NT2/D1 (cell line): Measurements from ENCODE around the gene SH3BP4.

Experiments
- DNase-seq: peaks from one replicate; pipeline ENCODE4 v3.0.0-alpha.2; 2011; ENCODE audit warnings: low read depth, low spot score
- H3K27me3 ChIP-seq: 2 replicates; pipeline ENCODE4 v1.6.0; 2011; ENCODE audit warnings: mild to moderate bottlenecking; ENCODE audit not compliant: insufficient read length, insufficient read depth
- H3K36me3 ChIP-seq: 2 replicates; pipeline ENCODE4 v1.6.1; 2011; ENCODE audit warnings: mild to moderate bottlenecking, low read length, mixed read lengths; ENCODE audit not compliant: insufficient read depth, insufficient read length
- H3K4me1 ChIP-seq: 2 replicates; pipeline ENCODE4 v1.5.1; 2011; ENCODE audit not compliant: insufficient read depth, insufficient read length
- H3K4me3 ChIP-seq: 2 replicates; pipeline ENCODE4 v1.5.1; 2011; ENCODE audit warnings: low read depth; ENCODE audit not compliant: insufficient read length
- H3K9ac ChIP-seq: 2 replicates; pipeline ENCODE4 v1.6.0; 2011; ENCODE audit warnings: low read depth; ENCODE audit not compliant: insufficient read length
- H3K9me3 ChIP-seq: 2 replicates; pipeline ENCODE4 v1.5.1; 2011; ENCODE audit warnings: mild to moderate bottlenecking, low read length; ENCODE audit not compliant: insufficient read depth
- SUZ12 ChIP-seq: IDR thresholded peaks from 2 replicates; pipeline ENCODE4 v1.6.1; 2011; ENCODE audit not compliant: insufficient read length, insufficient read depth; ENCODE audit errors: extremely low read depth
- YY1 ChIP-seq: IDR thresholded peaks from 2 replicates; pipeline ENCODE4 v1.6.1; 2011; ENCODE audit not compliant: insufficient read length, insufficient read depth
- ZNF274 ChIP-seq: IDR thresholded peaks from 2 replicates; pipeline ENCODE4 v1.6.1; 2011; ENCODE audit warnings: mild to moderate bottlenecking, low read depth, low read length

The SH3BP4 gene

GRCh38 chr2:235049719-235050118 lies 97.9 kb downstream of the SH3BP4 start:
- Histone ChIP-seq H3K36me3 (peaks cover 98% of the 10 kb centered on the region), H3K27me3 (no peaks in the 10 kb centered on the region), H3K4me3 (no peak overlapping the region), H3K9me3 (no peaks in the 10 kb centered on the region), H3K9ac (no peak overlapping the region), H3K4me1 (peaks cover 11% of the 10 kb centered on the region)
- no peak for DNase-seq
- no peak for TF ChIP-seq YY1
- TF ChIP-seq ZNF274 = no peak

GRCh38 chr2:235050980-235051351 lies 99.1 kb downstream of the SH3BP4 start:
- Histone ChIP-seq H3K9ac (no peak overlapping the region), H3K36me3 (peaks cover 98% of the 10 kb centered on the region), H3K4me1 (peaks cover 11% of the 10 kb centered on the region), H3K27me3 (no peaks in the 10 kb centered on the region), H3K4me3 (no peak overlapping the region), H3K9me3 (no peaks in the 10 kb centered on the region)
- DNase-seq = no peak
- TF ChIP-seq SUZ12 (no peak), YY1 (no peak), ZNF274 (no peak)

- TF ChIP-seq YY1 (no peak), SUZ12 (no peak), ZNF274 (no peak)
- Histone ChIP-seq H3K4me3 (no peak overlapping the region), H3K27me3 (no peaks in the 10 kb centered on the region), H3K4me1 (peaks cover 11% of the 10 kb centered on the region), H3K36me3 (peaks cover 98% of the 10 kb centered on the region), H3K9me3 (no peaks in the 10 kb centered on the region), H3K9ac (no peak overlapping the region)
- DNase-seq = no peak
Observed at GRCh38 chr2:235051436-235052260, 99.8 kb downstream of the SH3BP4 start.

GRCh38 chr2:235052514-235053354 lies 100.9 kb downstream of the SH3BP4 start:
- TF ChIP-seq ZNF274 (no peak), YY1 (no peak), SUZ12 (no peak)
- Histone ChIP-seq H3K9ac (no peak overlapping the region), H3K9me3 (no peaks in the 10 kb centered on the region), H3K4me3 (no peak overlapping the region), H3K27me3 (no peaks in the 10 kb centered on the region), H3K36me3 (peaks cover 91% of the 10 kb centered on the region), H3K4me1 (peaks cover 11% of the 10 kb centered on the region)
- no peak for DNase-seq

GRCh38 chr2:235053651-235054050 lies 101.8 kb downstream of the SH3BP4 start:
- H3K27me3 ChIP-seq = no peaks in the 10 kb centered on the region
- no peak overlapping the region for H3K4me3 ChIP-seq
- no peak for DNase-seq
- TF ChIP-seq SUZ12 (no peak), YY1 (no peak), ZNF274 (no peak)
- no peak overlapping the region for H3K9ac ChIP-seq
- peaks cover 82% of the 10 kb centered on the region for H3K36me3 ChIP-seq
- peaks cover 11% of the 10 kb centered on the region for H3K4me1 ChIP-seq
- H3K9me3 ChIP-seq = no peaks in the 10 kb centered on the region

- peaks cover 74% of the 10 kb centered on the region for H3K36me3 ChIP-seq
- no peaks in the 10 kb centered on the region for H3K27me3 ChIP-seq
- H3K4me1 ChIP-seq = peaks cover 11% of the 10 kb centered on the region
- no peak for DNase-seq
- no peaks in the 10 kb centered on the region for H3K9me3 ChIP-seq
- H3K4me3 ChIP-seq = no peak overlapping the region
- TF ChIP-seq YY1 (no peak), SUZ12 (no peak), ZNF274 (no peak)
- H3K9ac ChIP-seq = no peak overlapping the region
Observed at GRCh38 chr2:235054475-235054874, 102.7 kb downstream of the SH3BP4 start.

- Histone ChIP-seq H3K4me3 (no peak overlapping the region), H3K27me3 (no peaks in the 10 kb centered on the region), H3K9ac (no peak overlapping the region), H3K4me1 (peaks cover 11% of the 10 kb centered on the region), H3K9me3 (no peaks in the 10 kb centered on the region), H3K36me3 (peaks cover 69% of the 10 kb centered on the region)
- no peak for DNase-seq
- TF ChIP-seq ZNF274 = no peak
- TF ChIP-seq SUZ12 = no peak
- TF ChIP-seq YY1 = no peak
Observed at GRCh38 chr2:235054919-235055318, 103.1 kb downstream of the SH3BP4 start.
